HG02759 (cell line): ENCODE measurements around the gene A1CF.
"Not testable (repeated sequence)": the region's sequence is repeated elsewhere in the genome, so short reads cannot be mapped to it uniquely, and the experiment has no call there.

Experiments used
- ATAC-seq: cut with Tn5 transposase; IDR thresholded peaks from one replicate; pipeline ENCODE4 v1.9.1; 2021; ENCODE audit warnings: mild to moderate bottlenecking, moderate library complexity; ENCODE audit not compliant: unreplicated experiment

Gene A1CF

GRCh38 chr10:50885097-50885859 lies at the start of gene A1CF:
A1CF (minus strand) TSS chr10:50885627; CDS start chr10:50859940, 25,687 bp downstream.
- ATAC-seq = no peak

- no peak for ATAC-seq
Observed at GRCh38 chr10:50931948-50932431, 46.6 kb upstream of the A1CF start.

GRCh38 chr10:50929670-50930069 lies 44.2 kb upstream of the A1CF start:
- ATAC-seq = peak; percentile 56

GRCh38 chr10:50928190-50928552 lies 42.7 kb upstream of the A1CF start:
- ATAC-seq = no peak

GRCh38 chr10:50927522-50928189 lies 42.2 kb upstream of the A1CF start:
- no peak for ATAC-seq

- not testable (repeated sequence) for ATAC-seq
Observed at GRCh38 chr10:50923471-50923870, 38.0 kb upstream of the A1CF start.

GRCh38 chr10:50919010-50919409 lies 33.6 kb upstream of the A1CF start:
- ATAC-seq = no peak

GRCh38 chr10:50918529-50918928 lies 33.1 kb upstream of the A1CF start:
- no peak for ATAC-seq

GRCh38 chr10:50917486-50917885 lies 32.1 kb upstream of the A1CF start:
- no peak for ATAC-seq

- no peak for ATAC-seq
Observed at GRCh38 chr10:50909334-50910014, 24.0 kb upstream of the A1CF start.

GRCh38 chr10:50908366-50908765 lies 22.9 kb upstream of the A1CF start:
- no peak for ATAC-seq

- ATAC-seq = not testable (repeated sequence)
Observed at GRCh38 chr10:50905797-50906196, 20.4 kb upstream of the A1CF start.

GRCh38 chr10:50896721-50897120 lies 11.3 kb upstream of the A1CF start:
- no peak for ATAC-seq

- no peak for ATAC-seq
Observed at GRCh38 chr10:50894312-50894711, 8.9 kb upstream of the A1CF start.

- ATAC-seq = no peak
Observed at GRCh38 chr10:50892467-50892866, 7.0 kb upstream of the A1CF start.

- no peak for ATAC-seq
Observed at GRCh38 chr10:50884302-50884701, 1.1 kb downstream of the A1CF start.

- ATAC-seq = no peak
Observed at GRCh38 chr10:50883629-50884028, 1.8 kb downstream of the A1CF start.

- ATAC-seq = no peak
Observed at GRCh38 chr10:50882540-50882983, 2.9 kb downstream of the A1CF start.

- ATAC-seq = not testable (repeated sequence)
Observed at GRCh38 chr10:50881046-50881445, 4.4 kb downstream of the A1CF start.

GRCh38 chr10:50876429-50876828 lies 9.0 kb downstream of the A1CF start:
- no peak for ATAC-seq

GRCh38 chr10:50874723-50875122 lies 10.7 kb downstream of the A1CF start:
- ATAC-seq = no peak

- ATAC-seq = no peak
Observed at GRCh38 chr10:50866317-50866716, 19.1 kb downstream of the A1CF start.
